IMR-90 (cell line): ENCODE measurements around the gene THOC6. TPM values are rescaled to one million over a fixed set of nuclear protein-coding genes. Genes with fewer than 3 reads are reported as not detected.

Experiments used
- ATAC-seq: fragments of 200-7000 bp; cut with Tn5 transposase; 2 replicates; pipeline ENCODE4 v1.9.1; 2020; ENCODE audit warnings: low read depth, mild to moderate bottlenecking, moderate library complexity
- BruUV-seq: library from RNA; stranded (reverse); fragments of 400-500 nt; replicated peaks from 2 replicates; lab custom pipeline; 2021; lab: Mats Ljungman, UMichigan
- CTCF ChIA-PET: fragments of 300-600 bp; formaldehyde crosslinking; extraction: SDS; loops from one replicate; lab custom pipeline; 2021; ENCODE audit warnings: antibody characterized with exemption; lab: Yijun Ruan, JAX
- POLR2A ChIA-PET: fragments of 300-600 bp; sonication (Branson Sonifier 250); formaldehyde crosslinking; loops from one replicate; lab custom pipeline; 2022; ENCODE audit warnings: antibody characterized with exemption; ENCODE audit not compliant: unreplicated experiment; lab: Charles Lee
- DNase-seq: peaks from one replicate; pipeline ENCODE4 v3.0.0; 2013
- H2AFZ ChIP-seq: replicated peaks from 2 replicates; pipeline ENCODE3; 2013; ENCODE audit warnings: low read length, mild to moderate bottlenecking; ENCODE audit not compliant: poor library complexity
- H2AK5ac ChIP-seq: 2 replicates; pipeline ENCODE4 v1.6.1; 2013; ENCODE audit warnings: low read depth, low read length, inconsistent platforms
- H2AK9ac ChIP-seq: replicated peaks from 2 replicates; pipeline ENCODE3; 2013; ENCODE audit warnings: mild to moderate bottlenecking, low read depth, low read length, moderate library complexity; ENCODE audit not compliant: poor library complexity
- H2BK120ac ChIP-seq: 2 replicates; pipeline ENCODE4 v1.6.1; 2013; ENCODE audit warnings: low read depth, low read length, inconsistent platforms
- H2BK15ac ChIP-seq: 3 replicates; pipeline ENCODE4 v1.6.1; 2013; ENCODE audit warnings: low read depth, low read length, inconsistent platforms
- H2BK20ac ChIP-seq: 2 replicates; pipeline ENCODE4 v1.6.1; 2013; ENCODE audit warnings: low read depth, mild to moderate bottlenecking, inconsistent platforms, low read length, moderate library complexity
- H2BK5ac ChIP-seq: 2 replicates; pipeline ENCODE4 v1.6.1; 2013; ENCODE audit warnings: mild to moderate bottlenecking, low read depth, low read length, inconsistent platforms; ENCODE audit not compliant: poor library complexity, severe bottlenecking
- H3K14ac ChIP-seq: replicated peaks from 2 replicates; pipeline ENCODE4 v1.6.1; 2013; ENCODE audit warnings: low read depth, low read length, inconsistent platforms
- H3K18ac ChIP-seq: 2 replicates; pipeline ENCODE4 v1.6.1; 2013; ENCODE audit warnings: low read depth, low read length, control low read depth
- H3K23ac ChIP-seq: 2 replicates; pipeline ENCODE4 v1.6.1; 2013; ENCODE audit warnings: low read depth, low read length, inconsistent platforms
- H3K27ac ChIP-seq: 2 replicates; pipeline ENCODE4 v1.5.1; 2013; ENCODE audit warnings: mild to moderate bottlenecking, control low read depth, low read length; ENCODE audit not compliant: insufficient read depth
- H3K27me3 ChIP-seq: 2 replicates; pipeline ENCODE4 v1.6.1; 2013; ENCODE audit warnings: low read length; ENCODE audit not compliant: control insufficient read depth, insufficient read depth
- H3K36me3 ChIP-seq: 2 replicates; pipeline ENCODE4 v1.6.1; 2013; ENCODE audit warnings: low read length, mixed read lengths; ENCODE audit not compliant: control insufficient read depth, insufficient read depth
- H3K4ac ChIP-seq: 2 replicates; pipeline ENCODE4 v1.6.1; 2013; ENCODE audit warnings: low read depth, low read length, inconsistent platforms
- H3K4me1 ChIP-seq: 2 replicates; pipeline ENCODE4 v1.6.1; 2013; ENCODE audit warnings: low read length, mixed read lengths; ENCODE audit not compliant: control insufficient read depth, insufficient read depth
- H3K4me2 ChIP-seq: 2 replicates; pipeline ENCODE4 v1.6.1; 2013; ENCODE audit warnings: low read depth, mild to moderate bottlenecking, control low read depth, low read length, moderate library complexity
- H3K4me3 ChIP-seq: 2 replicates; pipeline ENCODE4 v1.5.1; 2013; ENCODE audit warnings: low read depth, mild to moderate bottlenecking, control low read depth, low read length, moderate library complexity; ENCODE audit not compliant: insufficient read depth
- H3K56ac ChIP-seq: 2 replicates; pipeline ENCODE4 v1.6.1; 2013; ENCODE audit warnings: low read length, inconsistent platforms; ENCODE audit not compliant: insufficient read depth; ENCODE audit errors: extremely low read depth
- H3K79me1 ChIP-seq, 2 experiments: 2 replicates each; pipeline ENCODE4 v1.6.1; 2013; ENCODE audit warnings: low read length in 2 of 2, inconsistent platforms in 1 of 2, low read depth in 1 of 2
- H3K9ac ChIP-seq: 2 replicates; pipeline ENCODE4 v1.6.1; 2013; ENCODE audit warnings: low read depth, low read length, control low read depth
- H3K9me1 ChIP-seq: 2 replicates; pipeline ENCODE4 v1.6.1; 2013; ENCODE audit warnings: low read length, inconsistent platforms; ENCODE audit not compliant: insufficient read depth
- H3K9me3 ChIP-seq: 2 replicates; pipeline ENCODE4 v1.6.1; 2013; ENCODE audit warnings: low read length; ENCODE audit not compliant: control insufficient read depth, insufficient read depth
- H4K20me1 ChIP-seq: 2 replicates; pipeline ENCODE4 v1.6.1; 2013; ENCODE audit warnings: low read length, inconsistent platforms; ENCODE audit not compliant: insufficient read depth
- H4K5ac ChIP-seq: 2 replicates; pipeline ENCODE4 v1.6.1; 2013; ENCODE audit warnings: mild to moderate bottlenecking, low read depth, low read length, control low read depth
- H4K8ac ChIP-seq, 2 experiments: 2 replicates each; pipeline ENCODE4 v1.6.1; 2013; ENCODE audit warnings: low read depth in 2 of 2, low read length in 2 of 2, control low read depth in 1 of 2, inconsistent platforms in 1 of 2
- H4K91ac ChIP-seq: 2 replicates; pipeline ENCODE4 v1.6.1; 2013; ENCODE audit warnings: low read depth, low read length, inconsistent platforms; ENCODE audit not compliant: insufficient read depth
- BHLHE40 ChIP-seq: fragments of 150-350 bp; IDR thresholded peaks from 2 replicates; pipeline ENCODE4 v1.6.1; 2016; ENCODE audit warnings: mild to moderate bottlenecking, low read depth, low read length
- CEBPB ChIP-seq: IDR thresholded peaks from 2 replicates; pipeline ENCODE4 v1.6.1; 2012; ENCODE audit warnings: low read depth, low read length, improper control_type of control experiment
- CHD1 ChIP-seq: IDR thresholded peaks from 2 replicates; pipeline ENCODE4 v1.6.1; 2012; ENCODE audit warnings: low read depth, low read length, improper control_type of control experiment
- ELK1 ChIP-seq: fragments of 150-350 bp; IDR thresholded peaks from 2 replicates; pipeline ENCODE4 v1.6.1; 2016; ENCODE audit warnings: low read depth, mild to moderate bottlenecking, low read length, moderate library complexity, borderline replicate concordance
- MAFK ChIP-seq: IDR thresholded peaks from 2 replicates; pipeline ENCODE4 v1.6.1; 2012; ENCODE audit warnings: low read depth, low read length, improper control_type of control experiment
- MAZ ChIP-seq: IDR thresholded peaks from 2 replicates; pipeline ENCODE4 v1.6.1; 2012; ENCODE audit warnings: low read depth, mild to moderate bottlenecking, low read length, improper control_type of control experiment, moderate library complexity, borderline replicate concordance
- NFE2L2 ChIP-seq: fragments of 150-350 bp; IDR thresholded peaks from 2 replicates; pipeline ENCODE4 v1.6.1; 2016; ENCODE audit warnings: low read depth, mild to moderate bottlenecking, low read length
- POLR2A ChIP-seq: IDR thresholded peaks from 2 replicates; pipeline ENCODE4 v1.6.1; 2012; ENCODE audit warnings: mild to moderate bottlenecking, low read depth, low read length
- RAD21 ChIP-seq: IDR thresholded peaks from 2 replicates; pipeline ENCODE4 v1.6.1; 2012; ENCODE audit warnings: low read length, improper control_type of control experiment
- RCOR1 ChIP-seq: IDR thresholded peaks from 2 replicates; pipeline ENCODE4 v1.6.1; 2012; ENCODE audit warnings: mild to moderate bottlenecking, low read length, improper control_type of control experiment; ENCODE audit not compliant: insufficient replicate concordance
- RFX5 ChIP-seq: IDR thresholded peaks from 2 replicates; pipeline ENCODE4 v1.8.0; 2012; ENCODE audit warnings: low read depth, mild to moderate bottlenecking, low read length, moderate library complexity
- SMC3 ChIP-seq: fragments of 150-350 bp; IDR thresholded peaks from 2 replicates; pipeline ENCODE4 v1.6.1; 2016; ENCODE audit warnings: low read depth, mild to moderate bottlenecking, antibody characterized with exemption, low read length, moderate library complexity
- WGBS, 2 experiments: methylation state at CpG; one replicate each; pipeline versions ENCODE4 v1.1.5 to v1.1.7; 2013; ENCODE audit warnings: missing lambda C conversion rate in 2 of 2; ENCODE audit not compliant: insufficient read length in 1 of 2; ENCODE audit errors: extremely low coverage in 2 of 2; 5-methylcytosine and 5-hydroxymethylcytosine counted together
- dilution Hi-C: fragments of 300-500 bp; cut with HindIII; formaldehyde crosslinking; loops from one replicate; pipeline ENCODE4 v1.14.3; 2018; ENCODE audit warnings: low sequenced_read_pairs; ENCODE audit not compliant: unreplicated experiment
- in situ Hi-C: fragments of 300-500 bp; cut with MboI; formaldehyde crosslinking; loops from 3 replicates; pipeline ENCODE4 v1.14.3; 2019; ENCODE audit warnings: low sequenced_read_pairs, inconsistent platforms, mixed read lengths
- intact Hi-C: fragments of 100-400 bp; cut with micrococcal nuclease; formaldehyde crosslinking; loops from 2 replicates; pipeline ENCODE4 v1.10.0; 2022
- polyA plus RNA-seq, 3 experiments: library from polyadenylated mRNA; depleted of rRNA; stranded (reverse); fragments of >200 nt; gene quantifications; 2 replicates each; pipeline ENCODE4 v1.2.3, GENCODE V29; 2012; ENCODE audit warnings: low replicate concordance in 1 of 3
- total RNA-seq: library from RNA; depleted of rRNA; stranded (reverse); fragments of >200 nt; gene quantifications from 2 replicates; pipeline ENCODE4 v1.2.3, GENCODE V29; 2012
- TF ChIP-seq, protein P1 (sequence below): fragments of 150-350 bp; IDR thresholded peaks from 2 replicates; pipeline ENCODE4 v1.6.1; 2017; ENCODE audit warnings: mild to moderate bottlenecking, antibody characterized with exemption, low read length, low read depth
- TF ChIP-seq, protein P2 (sequence below): conservative IDR thresholded peaks from 2 replicates; pipeline ENCODE4 v1.5.1; 2012; ENCODE audit warnings: mild to moderate bottlenecking, low read depth, low read length, improper control_type of control experiment

The THOC6 gene
- total and polyA plus RNA-seq, 2 of the 4 experiments (the other 2 are of a cell fraction): 16.8 to 23.1 TPM

GRCh38 chr16:2992383-2993081 lies 31.3 kb upstream of the THOC6 start:
- ATAC-seq: no peak
- BruUV-seq: no TSS peak
- no peak overlapping the region for H4K5ac ChIP-seq
- 94% methylated on average over 4 of the region's 14 CpGs; no CpG with 5 or more reads in 1 of the 2 experiments for WGBS, 2 experiments
- H2AK9ac ChIP-seq: no peak overlapping the region
- dilution Hi-C loops (no loop called here), intact Hi-C loops (no loop called here), in situ Hi-C loops (no loop called here)
- no peak overlapping the region for H2BK20ac ChIP-seq
- no peak overlapping the region for H3K14ac ChIP-seq
- no peaks in the 10 kb centered on the region for H3K9me1 ChIP-seq
- no peaks in the 10 kb centered on the region for H3K4me1 ChIP-seq
- H3K27me3 ChIP-seq: peaks cover 41% of the 10 kb centered on the region
- H2BK120ac ChIP-seq: no peak overlapping the region
- no peak overlapping the region for H2AFZ ChIP-seq
- no peaks in the 10 kb centered on the region for H3K36me3 ChIP-seq
- H3K4me2 ChIP-seq: no peak overlapping the region
- no peak overlapping the region for H2BK15ac ChIP-seq
- H3K4me3 ChIP-seq: no peak overlapping the region
- no peaks in the 10 kb centered on the region for H3K9me3 ChIP-seq
- H3K27ac ChIP-seq: no peak overlapping the region
- H4K8ac ChIP-seq: no peak overlapping the region
- CTCF ChIA-PET: no interaction called here
- H4K20me1 ChIP-seq: no peaks in the 10 kb centered on the region
- TF ChIP-seq RCOR1: no peak
- TF ChIP-seq, protein P1, sequence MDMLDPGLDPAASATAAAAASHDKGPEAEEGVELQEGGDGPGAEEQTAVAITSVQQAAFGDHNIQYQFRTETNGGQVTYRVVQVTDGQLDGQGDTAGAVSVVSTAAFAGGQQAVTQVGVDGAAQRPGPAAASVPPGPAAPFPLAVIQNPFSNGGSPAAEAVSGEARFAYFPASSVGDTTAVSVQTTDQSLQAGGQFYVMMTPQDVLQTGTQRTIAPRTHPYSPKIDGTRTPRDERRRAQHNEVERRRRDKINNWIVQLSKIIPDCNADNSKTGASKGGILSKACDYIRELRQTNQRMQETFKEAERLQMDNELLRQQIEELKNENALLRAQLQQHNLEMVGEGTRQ: no peak
- TF ChIP-seq CHD1: no peak
- TF ChIP-seq, protein P2, sequence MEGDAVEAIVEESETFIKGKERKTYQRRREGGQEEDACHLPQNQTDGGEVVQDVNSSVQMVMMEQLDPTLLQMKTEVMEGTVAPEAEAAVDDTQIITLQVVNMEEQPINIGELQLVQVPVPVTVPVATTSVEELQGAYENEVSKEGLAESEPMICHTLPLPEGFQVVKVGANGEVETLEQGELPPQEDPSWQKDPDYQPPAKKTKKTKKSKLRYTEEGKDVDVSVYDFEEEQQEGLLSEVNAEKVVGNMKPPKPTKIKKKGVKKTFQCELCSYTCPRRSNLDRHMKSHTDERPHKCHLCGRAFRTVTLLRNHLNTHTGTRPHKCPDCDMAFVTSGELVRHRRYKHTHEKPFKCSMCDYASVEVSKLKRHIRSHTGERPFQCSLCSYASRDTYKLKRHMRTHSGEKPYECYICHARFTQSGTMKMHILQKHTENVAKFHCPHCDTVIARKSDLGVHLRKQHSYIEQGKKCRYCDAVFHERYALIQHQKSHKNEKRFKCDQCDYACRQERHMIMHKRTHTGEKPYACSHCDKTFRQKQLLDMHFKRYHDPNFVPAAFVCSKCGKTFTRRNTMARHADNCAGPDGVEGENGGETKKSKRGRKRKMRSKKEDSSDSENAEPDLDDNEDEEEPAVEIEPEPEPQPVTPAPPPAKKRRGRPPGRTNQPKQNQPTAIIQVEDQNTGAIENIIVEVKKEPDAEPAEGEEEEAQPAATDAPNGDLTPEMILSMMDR: no peak
- TF ChIP-seq MAFK: no peak
- no peak for TF ChIP-seq RFX5
- TF ChIP-seq POLR2A: no peak
- TF ChIP-seq CEBPB: no peak
- TF ChIP-seq BHLHE40: no peak
- TF ChIP-seq RAD21: no peak
- TF ChIP-seq ELK1: no peak
- no peak for TF ChIP-seq NFE2L2
- TF ChIP-seq SMC3: no peak
- no peak for TF ChIP-seq MAZ
- no peaks in the 10 kb centered on the region for H3K79me1 ChIP-seq
- H3K56ac ChIP-seq: no peak overlapping the region
- no peak overlapping the region for H3K4ac ChIP-seq
- no peak overlapping the region for H3K18ac ChIP-seq
- H3K9ac ChIP-seq: no peak overlapping the region
- no peak overlapping the region for H4K91ac ChIP-seq
- H2AK5ac ChIP-seq: no peak overlapping the region
- POLR2A ChIA-PET: no interaction called here
- no peak overlapping the region for H2BK5ac ChIP-seq
- no peak overlapping the region for H3K23ac ChIP-seq
- no peak for DNase-seq
